IMR-90 (cell line): ENCODE results near the gene KRTAP10-1. TPM values are rescaled to one million over a fixed set of nuclear protein-coding genes. Genes with fewer than 3 reads are reported as not detected.

ENCODE experiments used
- ATAC-seq: fragments of 200-7000 bp; cut with Tn5 transposase; 2 replicates; pipeline ENCODE4 v1.9.1; 2020; ENCODE audit warnings: low read depth, mild to moderate bottlenecking, moderate library complexity
- BruUV-seq: library from RNA; stranded (reverse); fragments of 400-500 nt; replicated peaks from 2 replicates; lab custom pipeline; 2021; lab: Mats Ljungman, UMichigan
- CTCF ChIA-PET: fragments of 300-600 bp; formaldehyde crosslinking; extraction: SDS; loops from one replicate; lab custom pipeline; 2021; ENCODE audit warnings: antibody characterized with exemption; lab: Yijun Ruan, JAX
- POLR2A ChIA-PET: fragments of 300-600 bp; sonication (Branson Sonifier 250); formaldehyde crosslinking; loops from one replicate; lab custom pipeline; 2022; ENCODE audit warnings: antibody characterized with exemption; ENCODE audit not compliant: unreplicated experiment; lab: Charles Lee
- DNase-seq: peaks from one replicate; pipeline ENCODE4 v3.0.0; 2013
- H2AFZ ChIP-seq: replicated peaks from 2 replicates; pipeline ENCODE3; 2013; ENCODE audit warnings: low read length, mild to moderate bottlenecking; ENCODE audit not compliant: poor library complexity
- H2AK5ac ChIP-seq: 2 replicates; pipeline ENCODE4 v1.6.1; 2013; ENCODE audit warnings: low read depth, low read length, inconsistent platforms
- H2AK9ac ChIP-seq: replicated peaks from 2 replicates; pipeline ENCODE3; 2013; ENCODE audit warnings: mild to moderate bottlenecking, low read depth, low read length, moderate library complexity; ENCODE audit not compliant: poor library complexity
- H2BK120ac ChIP-seq: 2 replicates; pipeline ENCODE4 v1.6.1; 2013; ENCODE audit warnings: low read depth, low read length, inconsistent platforms
- H2BK15ac ChIP-seq: 3 replicates; pipeline ENCODE4 v1.6.1; 2013; ENCODE audit warnings: low read depth, low read length, inconsistent platforms
- H2BK20ac ChIP-seq: 2 replicates; pipeline ENCODE4 v1.6.1; 2013; ENCODE audit warnings: low read depth, mild to moderate bottlenecking, inconsistent platforms, low read length, moderate library complexity
- H2BK5ac ChIP-seq: 2 replicates; pipeline ENCODE4 v1.6.1; 2013; ENCODE audit warnings: mild to moderate bottlenecking, low read depth, low read length, inconsistent platforms; ENCODE audit not compliant: poor library complexity, severe bottlenecking
- H3K14ac ChIP-seq: replicated peaks from 2 replicates; pipeline ENCODE4 v1.6.1; 2013; ENCODE audit warnings: low read depth, low read length, inconsistent platforms
- H3K18ac ChIP-seq: 2 replicates; pipeline ENCODE4 v1.6.1; 2013; ENCODE audit warnings: low read depth, low read length, control low read depth
- H3K23ac ChIP-seq: 2 replicates; pipeline ENCODE4 v1.6.1; 2013; ENCODE audit warnings: low read depth, low read length, inconsistent platforms
- H3K27ac ChIP-seq: 2 replicates; pipeline ENCODE4 v1.5.1; 2013; ENCODE audit warnings: mild to moderate bottlenecking, control low read depth, low read length; ENCODE audit not compliant: insufficient read depth
- H3K27me3 ChIP-seq: 2 replicates; pipeline ENCODE4 v1.6.1; 2013; ENCODE audit warnings: low read length; ENCODE audit not compliant: control insufficient read depth, insufficient read depth
- H3K36me3 ChIP-seq: 2 replicates; pipeline ENCODE4 v1.6.1; 2013; ENCODE audit warnings: low read length, mixed read lengths; ENCODE audit not compliant: control insufficient read depth, insufficient read depth
- H3K4ac ChIP-seq: 2 replicates; pipeline ENCODE4 v1.6.1; 2013; ENCODE audit warnings: low read depth, low read length, inconsistent platforms
- H3K4me1 ChIP-seq: 2 replicates; pipeline ENCODE4 v1.6.1; 2013; ENCODE audit warnings: low read length, mixed read lengths; ENCODE audit not compliant: control insufficient read depth, insufficient read depth
- H3K4me2 ChIP-seq: 2 replicates; pipeline ENCODE4 v1.6.1; 2013; ENCODE audit warnings: low read depth, mild to moderate bottlenecking, control low read depth, low read length, moderate library complexity
- H3K4me3 ChIP-seq: 2 replicates; pipeline ENCODE4 v1.5.1; 2013; ENCODE audit warnings: low read depth, mild to moderate bottlenecking, control low read depth, low read length, moderate library complexity; ENCODE audit not compliant: insufficient read depth
- H3K56ac ChIP-seq: 2 replicates; pipeline ENCODE4 v1.6.1; 2013; ENCODE audit warnings: low read length, inconsistent platforms; ENCODE audit not compliant: insufficient read depth; ENCODE audit errors: extremely low read depth
- H3K79me1 ChIP-seq, 2 experiments: 2 replicates each; pipeline ENCODE4 v1.6.1; 2013; ENCODE audit warnings: low read length in 2 of 2, inconsistent platforms in 1 of 2, low read depth in 1 of 2
- H3K9ac ChIP-seq: 2 replicates; pipeline ENCODE4 v1.6.1; 2013; ENCODE audit warnings: low read depth, low read length, control low read depth
- H3K9me1 ChIP-seq: 2 replicates; pipeline ENCODE4 v1.6.1; 2013; ENCODE audit warnings: low read length, inconsistent platforms; ENCODE audit not compliant: insufficient read depth
- H3K9me3 ChIP-seq: 2 replicates; pipeline ENCODE4 v1.6.1; 2013; ENCODE audit warnings: low read length; ENCODE audit not compliant: control insufficient read depth, insufficient read depth
- H4K20me1 ChIP-seq: 2 replicates; pipeline ENCODE4 v1.6.1; 2013; ENCODE audit warnings: low read length, inconsistent platforms; ENCODE audit not compliant: insufficient read depth
- H4K5ac ChIP-seq: 2 replicates; pipeline ENCODE4 v1.6.1; 2013; ENCODE audit warnings: mild to moderate bottlenecking, low read depth, low read length, control low read depth
- H4K8ac ChIP-seq, 2 experiments: 2 replicates each; pipeline ENCODE4 v1.6.1; 2013; ENCODE audit warnings: low read depth in 2 of 2, low read length in 2 of 2, control low read depth in 1 of 2, inconsistent platforms in 1 of 2
- H4K91ac ChIP-seq: 2 replicates; pipeline ENCODE4 v1.6.1; 2013; ENCODE audit warnings: low read depth, low read length, inconsistent platforms; ENCODE audit not compliant: insufficient read depth
- CEBPB ChIP-seq: IDR thresholded peaks from 2 replicates; pipeline ENCODE4 v1.6.1; 2012; ENCODE audit warnings: low read depth, low read length, improper control_type of control experiment
- FOS ChIP-seq: fragments of 150-350 bp; IDR thresholded peaks from 2 replicates; pipeline ENCODE4 v1.6.1; 2016; ENCODE audit warnings: low read depth, low read length
- MAZ ChIP-seq: IDR thresholded peaks from 2 replicates; pipeline ENCODE4 v1.6.1; 2012; ENCODE audit warnings: low read depth, mild to moderate bottlenecking, low read length, improper control_type of control experiment, moderate library complexity, borderline replicate concordance
- MXI1 ChIP-seq: IDR thresholded peaks from 2 replicates; pipeline ENCODE4 v1.6.1; 2012; ENCODE audit warnings: low read depth, mild to moderate bottlenecking, low read length, moderate library complexity, borderline replicate concordance
- NFE2L2 ChIP-seq: fragments of 150-350 bp; IDR thresholded peaks from 2 replicates; pipeline ENCODE4 v1.6.1; 2016; ENCODE audit warnings: low read depth, mild to moderate bottlenecking, low read length
- POLR2A ChIP-seq: IDR thresholded peaks from 2 replicates; pipeline ENCODE4 v1.6.1; 2012; ENCODE audit warnings: mild to moderate bottlenecking, low read depth, low read length
- RCOR1 ChIP-seq: IDR thresholded peaks from 2 replicates; pipeline ENCODE4 v1.6.1; 2012; ENCODE audit warnings: mild to moderate bottlenecking, low read length, improper control_type of control experiment; ENCODE audit not compliant: insufficient replicate concordance
- RFX5 ChIP-seq: IDR thresholded peaks from 2 replicates; pipeline ENCODE4 v1.8.0; 2012; ENCODE audit warnings: low read depth, mild to moderate bottlenecking, low read length, moderate library complexity
- SMC3 ChIP-seq: fragments of 150-350 bp; IDR thresholded peaks from 2 replicates; pipeline ENCODE4 v1.6.1; 2016; ENCODE audit warnings: low read depth, mild to moderate bottlenecking, antibody characterized with exemption, low read length, moderate library complexity
- WGBS, 2 experiments: methylation state at CpG; one replicate each; pipeline versions ENCODE4 v1.1.5 to v1.1.7; 2013; ENCODE audit warnings: missing lambda C conversion rate in 2 of 2; ENCODE audit not compliant: insufficient read length in 1 of 2; ENCODE audit errors: extremely low coverage in 2 of 2; 5-methylcytosine and 5-hydroxymethylcytosine counted together
- dilution Hi-C: fragments of 300-500 bp; cut with HindIII; formaldehyde crosslinking; loops from one replicate; pipeline ENCODE4 v1.14.3; 2018; ENCODE audit warnings: low sequenced_read_pairs; ENCODE audit not compliant: unreplicated experiment
- in situ Hi-C: fragments of 300-500 bp; cut with MboI; formaldehyde crosslinking; loops from 3 replicates; pipeline ENCODE4 v1.14.3; 2019; ENCODE audit warnings: low sequenced_read_pairs, inconsistent platforms, mixed read lengths
- intact Hi-C: fragments of 100-400 bp; cut with micrococcal nuclease; formaldehyde crosslinking; loops from 2 replicates; pipeline ENCODE4 v1.10.0; 2022
- polyA plus RNA-seq, 3 experiments: library from polyadenylated mRNA; depleted of rRNA; stranded (reverse); fragments of >200 nt; gene quantifications; 2 replicates each; pipeline ENCODE4 v1.2.3, GENCODE V29; 2012; ENCODE audit warnings: low replicate concordance in 1 of 3
- total RNA-seq: library from RNA; depleted of rRNA; stranded (reverse); fragments of >200 nt; gene quantifications from 2 replicates; pipeline ENCODE4 v1.2.3, GENCODE V29; 2012
- TF ChIP-seq, protein P1 (sequence below): conservative IDR thresholded peaks from 2 replicates; pipeline ENCODE4 v1.5.1; 2012; ENCODE audit warnings: mild to moderate bottlenecking, low read depth, low read length, improper control_type of control experiment

KRTAP10-1 gene
- total and polyA plus RNA-seq, 2 of the 4 experiments (the other 2 are of a cell fraction), result not detected

DNA sequence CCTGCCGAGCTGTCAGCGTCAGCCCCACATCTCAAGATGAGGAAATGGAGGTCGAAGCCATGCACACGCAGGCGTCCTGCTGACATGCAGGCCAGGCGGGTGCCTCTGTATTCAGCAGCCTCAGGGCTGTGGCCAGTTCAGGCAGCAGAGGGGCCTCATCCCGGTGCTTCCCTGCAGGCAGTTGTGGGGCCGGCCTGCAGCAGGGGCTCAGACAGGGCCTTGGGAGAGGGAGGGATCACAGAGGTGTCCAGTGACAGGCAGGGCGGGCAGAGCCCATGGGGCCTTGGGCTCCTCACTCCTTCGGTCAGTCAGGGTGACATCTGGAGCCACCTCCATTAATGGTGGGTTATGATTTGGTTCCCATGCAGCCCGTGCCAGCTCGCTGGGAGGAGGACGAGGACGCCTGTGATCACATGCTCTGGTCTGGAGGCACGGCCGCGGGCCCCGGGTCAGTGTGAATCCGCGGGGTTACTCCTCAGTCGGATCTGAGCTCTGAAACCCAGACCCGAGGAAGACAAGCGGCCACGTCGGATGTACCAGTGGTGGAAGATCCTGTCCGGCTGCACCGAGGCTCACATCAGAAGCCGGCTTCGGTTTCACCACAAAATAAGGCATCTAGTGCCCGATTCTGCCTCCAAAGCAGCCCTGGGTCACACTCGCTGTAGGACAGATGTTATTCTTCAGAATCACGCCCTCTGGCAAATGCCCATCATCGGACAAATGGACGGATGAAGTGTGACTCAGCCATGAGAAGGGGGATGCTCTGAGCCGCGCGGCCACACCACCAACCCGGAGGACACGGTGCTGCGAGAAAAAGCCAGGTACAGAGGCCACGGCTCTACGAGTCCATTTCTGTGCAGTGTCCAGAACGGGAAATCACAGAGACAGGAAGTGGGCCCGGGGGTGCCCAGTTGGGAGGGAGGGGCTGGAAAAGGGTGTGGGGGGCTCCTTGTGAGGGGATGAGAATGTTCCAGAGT lies 33.4 kb downstream of the KRTAP10-1 start:
- no peak for TF ChIP-seq CEBPB
- no peak for TF ChIP-seq SMC3
- TF ChIP-seq MAZ, result no peak
- no peak for TF ChIP-seq POLR2A
- no peak for TF ChIP-seq FOS
- TF ChIP-seq RCOR1, result no peak
- no peak for TF ChIP-seq RFX5
- TF ChIP-seq, protein P1, sequence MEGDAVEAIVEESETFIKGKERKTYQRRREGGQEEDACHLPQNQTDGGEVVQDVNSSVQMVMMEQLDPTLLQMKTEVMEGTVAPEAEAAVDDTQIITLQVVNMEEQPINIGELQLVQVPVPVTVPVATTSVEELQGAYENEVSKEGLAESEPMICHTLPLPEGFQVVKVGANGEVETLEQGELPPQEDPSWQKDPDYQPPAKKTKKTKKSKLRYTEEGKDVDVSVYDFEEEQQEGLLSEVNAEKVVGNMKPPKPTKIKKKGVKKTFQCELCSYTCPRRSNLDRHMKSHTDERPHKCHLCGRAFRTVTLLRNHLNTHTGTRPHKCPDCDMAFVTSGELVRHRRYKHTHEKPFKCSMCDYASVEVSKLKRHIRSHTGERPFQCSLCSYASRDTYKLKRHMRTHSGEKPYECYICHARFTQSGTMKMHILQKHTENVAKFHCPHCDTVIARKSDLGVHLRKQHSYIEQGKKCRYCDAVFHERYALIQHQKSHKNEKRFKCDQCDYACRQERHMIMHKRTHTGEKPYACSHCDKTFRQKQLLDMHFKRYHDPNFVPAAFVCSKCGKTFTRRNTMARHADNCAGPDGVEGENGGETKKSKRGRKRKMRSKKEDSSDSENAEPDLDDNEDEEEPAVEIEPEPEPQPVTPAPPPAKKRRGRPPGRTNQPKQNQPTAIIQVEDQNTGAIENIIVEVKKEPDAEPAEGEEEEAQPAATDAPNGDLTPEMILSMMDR, result no peak
- TF ChIP-seq NFE2L2, result no peak
- TF ChIP-seq MXI1, result no peak
- Histone ChIP-seq H3K14ac (no peak overlapping the region), H2BK5ac (no peak overlapping the region), H3K18ac (no peak overlapping the region), H2BK20ac (no peak overlapping the region), H3K36me3 (no peaks in the 10 kb centered on the region), H3K4me1 (no peaks in the 10 kb centered on the region), H4K20me1 (no peaks in the 10 kb centered on the region), H3K4me3 (no peak overlapping the region), H3K9ac (no peak overlapping the region), H3K4me2 (no peak overlapping the region), H3K9me3 (no peaks in the 10 kb centered on the region), H3K9me1 (no peaks in the 10 kb centered on the region), H3K27ac (no peak overlapping the region), H4K91ac (no peak overlapping the region), H2AK5ac (no peak overlapping the region), H3K79me1 (no peaks in the 10 kb centered on the region), H3K23ac (no peak overlapping the region), H2BK15ac (no peak overlapping the region), H4K5ac (no peak overlapping the region), H4K8ac (no peak overlapping the region), H2AFZ (peak overlapping the region; percentile 29), H2AK9ac (no peak overlapping the region), H3K56ac (no peak overlapping the region), H2BK120ac (no peak overlapping the region), H3K4ac (no peak overlapping the region), H3K27me3 (peaks cover 23% of the 10 kb centered on the region)
- POLR2A ChIA-PET, result no interaction called here
- dilution Hi-C loops, result no loop called here
- in situ Hi-C loops, result loop anchor here (25.0 kb wide), 1 partner anchor 431 kb away; the partner anchor contains the start of gene SLX9
- intact Hi-C loops, result no loop called here
- ATAC-seq (no peak), DNase-seq (no peak)
- 47% methylated on average over 25 of the region's 44 CpGs; no CpG with 5 or more reads in 1 of the 2 experiments for WGBS, 2 experiments
- BruUV-seq, result no TSS peak
- CTCF ChIA-PET, result no interaction called here
